ENCODE measurements around the gene TAOK1. TPM values are rescaled to one million over a fixed set of nuclear protein-coding genes. Genes with fewer than 3 reads are reported as not detected.

The TAOK1 gene
- total RNA-seq, 1 experiment from 2014 or later = 56.3 TPM

DNA sequence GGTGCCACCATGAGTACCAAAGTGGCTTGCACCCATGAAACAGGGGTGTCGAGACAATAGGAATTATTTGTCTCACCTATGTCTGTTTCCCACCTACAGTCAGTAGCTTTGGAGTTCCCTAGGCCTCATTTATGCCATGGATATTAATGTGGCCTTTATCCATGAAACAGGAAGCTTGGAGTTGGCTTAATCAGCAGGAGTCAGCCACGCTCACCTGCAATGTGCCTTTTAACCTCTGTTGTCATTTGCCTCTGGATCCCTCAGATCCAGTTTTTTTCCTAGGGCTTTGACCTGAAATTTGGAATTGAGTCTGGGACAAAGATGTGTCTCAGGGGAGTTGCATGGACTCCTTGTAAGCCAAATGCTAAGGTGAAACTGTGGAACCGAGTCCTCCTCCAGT, 44.4 kb downstream of the TAOK1 start:
- ChIA-PET RAD21 (ENCODE audit: low non-redundant PET in 1 of 2, low total read pairs in 2 of 2, uncharacterized antibody in 2 of 2, unreplicated experiment in 2 of 2) (no interaction called here), CTCF (no interaction called here), POLR2A (no interaction called here)
- H3K9ac ChIP-seq (ENCODE audit: low read length) = no peak overlapping the region
- H3K4me2 ChIP-seq (ENCODE audit: low read length) = no peak overlapping the region
- no peaks in the 10 kb centered on the region for H3K36me3 ChIP-seq (ENCODE audit: control insufficient read depth in 1 of 2, insufficient read depth in 2 of 2, low read length in 2 of 2)
- peaks cover 55% of the 10 kb centered on the region for H3K79me2 ChIP-seq (ENCODE audit: insufficient read depth, low read length)
- no peak for TF ChIP-seq ZNF274 (IDR thresholded peaks at IDR 0.05; ENCODE audit: low read depth, low read length)
- TF ChIP-seq FOSL1 (IDR thresholded peaks at IDR 0.05; ENCODE audit: low read depth) = no peak
- TF ChIP-seq EZH2 (IDR thresholded peaks at IDR 0.05) = no peak
- TF ChIP-seq SP1 (IDR thresholded peaks at IDR 0.05; ENCODE audit: low read depth) = no peak
- no peak for TF ChIP-seq ELF1 (IDR thresholded peaks at IDR 0.05; ENCODE audit: borderline replicate concordance, low read depth)
- TF ChIP-seq POLR2AphosphoS5 (IDR thresholded peaks at IDR 0.05; ENCODE audit: low read depth, low read length) = no peak
- no peak for TF ChIP-seq YY1 (IDR thresholded peaks at IDR 0.05; ENCODE audit: extremely low read depth, insufficient replicate concordance, low read depth, low read length)
- TF ChIP-seq, protein P1, sequence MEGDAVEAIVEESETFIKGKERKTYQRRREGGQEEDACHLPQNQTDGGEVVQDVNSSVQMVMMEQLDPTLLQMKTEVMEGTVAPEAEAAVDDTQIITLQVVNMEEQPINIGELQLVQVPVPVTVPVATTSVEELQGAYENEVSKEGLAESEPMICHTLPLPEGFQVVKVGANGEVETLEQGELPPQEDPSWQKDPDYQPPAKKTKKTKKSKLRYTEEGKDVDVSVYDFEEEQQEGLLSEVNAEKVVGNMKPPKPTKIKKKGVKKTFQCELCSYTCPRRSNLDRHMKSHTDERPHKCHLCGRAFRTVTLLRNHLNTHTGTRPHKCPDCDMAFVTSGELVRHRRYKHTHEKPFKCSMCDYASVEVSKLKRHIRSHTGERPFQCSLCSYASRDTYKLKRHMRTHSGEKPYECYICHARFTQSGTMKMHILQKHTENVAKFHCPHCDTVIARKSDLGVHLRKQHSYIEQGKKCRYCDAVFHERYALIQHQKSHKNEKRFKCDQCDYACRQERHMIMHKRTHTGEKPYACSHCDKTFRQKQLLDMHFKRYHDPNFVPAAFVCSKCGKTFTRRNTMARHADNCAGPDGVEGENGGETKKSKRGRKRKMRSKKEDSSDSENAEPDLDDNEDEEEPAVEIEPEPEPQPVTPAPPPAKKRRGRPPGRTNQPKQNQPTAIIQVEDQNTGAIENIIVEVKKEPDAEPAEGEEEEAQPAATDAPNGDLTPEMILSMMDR (IDR thresholded peaks at IDR 0.05 in 2 of 3, conservative IDR thresholded peaks at IDR 0.05 in 1 of 3; ENCODE audit: borderline replicate concordance in 1 of 3, insufficient read depth in 1 of 3, low read depth in 2 of 3, low read length in 2 of 3) = no peak
- TF ChIP-seq POLR2A (IDR thresholded peaks at IDR 0.05; ENCODE audit: borderline replicate concordance, extremely low read depth, insufficient read depth, insufficient read length) = no peak
- TF ChIP-seq TCF7L2 (IDR thresholded peaks at IDR 0.05; ENCODE audit: borderline replicate concordance, extremely low read depth, insufficient read depth, insufficient read length) = no peak
- TF ChIP-seq, protein P2, sequence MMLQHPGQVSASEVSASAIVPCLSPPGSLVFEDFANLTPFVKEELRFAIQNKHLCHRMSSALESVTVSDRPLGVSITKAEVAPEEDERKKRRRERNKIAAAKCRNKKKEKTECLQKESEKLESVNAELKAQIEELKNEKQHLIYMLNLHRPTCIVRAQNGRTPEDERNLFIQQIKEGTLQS (IDR thresholded peaks at IDR 0.05) = no peak
- TF ChIP-seq CEBPB (IDR thresholded peaks at IDR 0.05; ENCODE audit: low read depth) = no peak
- TF ChIP-seq ZFX (IDR thresholded peaks at IDR 0.05) = no peak
- no peak for TF ChIP-seq EGR1 (IDR thresholded peaks at IDR 0.05; ENCODE audit: low read depth)
- TF ChIP-seq EZH2phosphoT487 (IDR thresholded peaks at IDR 0.05; ENCODE audit: borderline replicate concordance) = no peak
- no peak for TF ChIP-seq JUND (IDR thresholded peaks at IDR 0.05)
- no peaks in the 10 kb centered on the region for H3K9me2 ChIP-seq (ENCODE audit: insufficient read depth)
- no peak for DNase-seq (ENCODE audit: low read depth, low spot score)
- BruUV-seq (replicated peaks) = no TSS peak
- H3K9me3 ChIP-seq (ENCODE audit: control insufficient read depth in 1 of 2, insufficient read depth in 1 of 2, low read depth in 1 of 2, low read length in 2 of 2) = no peaks in the 10 kb centered on the region
- H3K4me3 ChIP-seq (replicated peaks in 1 of 2; ENCODE audit: low read depth in 1 of 2, low read length in 2 of 2) = no peak overlapping the region
- H3K4me1 ChIP-seq (ENCODE audit: control insufficient read depth in 1 of 2, insufficient read depth in 2 of 2, low read length in 2 of 2) = no peaks in the 10 kb centered on the region
- no peaks in the 10 kb centered on the region for H4K20me1 ChIP-seq (ENCODE audit: insufficient read depth)
- H3K27ac ChIP-seq (ENCODE audit: low read depth, low read length) = no peak overlapping the region
- no peak for ATAC-seq
- intact Hi-C loops (cut with micrococcal nuclease) = no loop called here
- H3K27me3 ChIP-seq (ENCODE audit: insufficient read depth, low read length) = no peaks in the 10 kb centered on the region
- no peak overlapping the region for H2AFZ ChIP-seq (ENCODE audit: low read depth, low read length, poor library complexity, severe bottlenecking)

Measured in HCT116 (cell line).